ENCODE measurements around the gene STAU1.
A peak's percentile ranks its signal among the peaks of the same experiment; 100 is the strongest.
"Not testable (repeated sequence)": the region's sequence is repeated elsewhere in the genome, so short reads cannot be mapped to it uniquely, and the experiment has no call there.

The STAU1 gene

GRCh38 chr20:49161428-49162152 is 26.5 kb downstream of the STAU1 start:
- DNase-seq: no peak

- DNase-seq: no peak
Observed at GRCh38 chr20:49160057-49160929, 27.8 kb downstream of the STAU1 start.

- no peak for DNase-seq
Observed at GRCh38 chr20:49157146-49157545, 31.0 kb downstream of the STAU1 start.

- no peak for DNase-seq
Observed at GRCh38 chr20:49156481-49156880, 31.7 kb downstream of the STAU1 start.

GRCh38 chr20:49151436-49151835 is 36.7 kb downstream of the STAU1 start:
- DNase-seq: no peak

GRCh38 chr20:49149281-49150045 is 38.7 kb downstream of the STAU1 start:
- peak; percentile 6 for DNase-seq

GRCh38 chr20:49148601-49149000 is 39.5 kb downstream of the STAU1 start:
- DNase-seq: no peak

GRCh38 chr20:49147296-49147695 is 40.8 kb downstream of the STAU1 start:
- DNase-seq: no peak

GRCh38 chr20:49146442-49147225 is 41.5 kb downstream of the STAU1 start:
- no peak for DNase-seq

GRCh38 chr20:49140834-49141233 is 47.3 kb downstream of the STAU1 start:
- DNase-seq: no peak

GRCh38 chr20:49140411-49140810 is 47.7 kb downstream of the STAU1 start:
- no peak for DNase-seq

- no peak for DNase-seq
Observed at GRCh38 chr20:49138431-49138830, 49.7 kb downstream of the STAU1 start.

GRCh38 chr20:49136817-49137571 is 51.1 kb downstream of the STAU1 start:
- no peak for DNase-seq

GRCh38 chr20:49134797-49135196 is 53.3 kb downstream of the STAU1 start:
- DNase-seq: not testable (repeated sequence)

- DNase-seq: no peak
Observed at GRCh38 chr20:49133571-49133970, 54.6 kb downstream of the STAU1 start.

- DNase-seq: peak; percentile 75
Observed at GRCh38 chr20:49132995-49133478, 55.1 kb downstream of the STAU1 start.

- no peak for DNase-seq
Observed at GRCh38 chr20:49123982-49124381, 64.2 kb downstream of the STAU1 start.

GRCh38 chr20:49122920-49123319 is 65.2 kb downstream of the STAU1 start:
- DNase-seq: no peak

GRCh38 chr20:49119988-49120387 is 68.1 kb downstream of the STAU1 start:
- DNase-seq: no peak

GRCh38 chr20:49118307-49118706 is 69.8 kb downstream of the STAU1 start:
- no peak for DNase-seq

- DNase-seq: peak; percentile 14
Observed at GRCh38 chr20:49115564-49115963, 72.6 kb downstream of the STAU1 start.

All from fibroblast of upper back skin (primary cell).